GM18520 (cell line): ENCODE data around the gene SF3B2.
A peak's percentile ranks its signal among the peaks of the same experiment; 100 is the strongest.

Experiments
- ATAC-seq: cut with Tn5 transposase; IDR thresholded peaks from one replicate; pipeline ENCODE4 v1.9.1; 2021; ENCODE audit not compliant: unreplicated experiment

SF3B2 gene

DNA sequence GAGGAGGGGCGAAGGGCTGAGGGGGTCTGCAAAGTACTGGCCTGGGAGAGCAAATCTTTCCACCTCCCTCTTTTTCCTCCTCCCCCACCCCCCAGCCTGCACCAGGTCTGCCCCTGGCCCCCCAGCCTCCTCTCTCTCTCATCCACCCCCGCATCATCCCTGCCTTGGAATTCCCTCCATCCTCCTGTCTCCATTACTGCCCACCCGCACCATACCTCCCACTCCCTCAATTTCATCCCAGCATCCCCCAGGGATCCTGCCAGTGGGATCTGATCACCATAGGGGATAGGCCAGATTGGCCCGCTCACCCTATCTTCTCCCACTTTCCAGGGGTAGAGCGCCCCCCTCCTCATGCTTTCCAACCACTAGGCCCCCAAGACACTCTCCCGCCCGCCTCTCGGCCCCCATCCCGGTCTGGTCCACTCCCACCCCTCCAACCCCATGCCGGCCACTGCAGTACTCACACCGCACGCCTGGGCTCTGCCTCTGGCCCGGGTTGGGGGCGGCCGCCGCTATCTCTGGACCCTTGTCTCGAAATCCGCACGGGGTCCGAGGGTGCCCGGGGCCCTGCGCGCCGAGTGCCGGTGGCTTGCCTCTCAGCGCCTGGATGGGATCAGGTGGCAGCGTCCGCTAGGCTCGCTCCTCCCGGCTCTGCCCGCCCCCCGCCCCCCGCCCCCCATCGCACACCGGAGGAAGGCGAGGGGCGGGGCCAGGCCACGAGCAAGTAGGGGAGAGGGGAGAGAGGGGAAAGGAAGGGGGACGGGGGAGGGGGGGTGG lies 3.4 kb upstream of the SF3B2 start, which contains the start of gene GAL3ST3:
Gene GAL3ST3 (minus strand): TSS at position 615 of the 777 bp plus-strand sequence. CDS start 3,746 bp downstream, outside the sequence.
- no peak for ATAC-seq

DNA sequence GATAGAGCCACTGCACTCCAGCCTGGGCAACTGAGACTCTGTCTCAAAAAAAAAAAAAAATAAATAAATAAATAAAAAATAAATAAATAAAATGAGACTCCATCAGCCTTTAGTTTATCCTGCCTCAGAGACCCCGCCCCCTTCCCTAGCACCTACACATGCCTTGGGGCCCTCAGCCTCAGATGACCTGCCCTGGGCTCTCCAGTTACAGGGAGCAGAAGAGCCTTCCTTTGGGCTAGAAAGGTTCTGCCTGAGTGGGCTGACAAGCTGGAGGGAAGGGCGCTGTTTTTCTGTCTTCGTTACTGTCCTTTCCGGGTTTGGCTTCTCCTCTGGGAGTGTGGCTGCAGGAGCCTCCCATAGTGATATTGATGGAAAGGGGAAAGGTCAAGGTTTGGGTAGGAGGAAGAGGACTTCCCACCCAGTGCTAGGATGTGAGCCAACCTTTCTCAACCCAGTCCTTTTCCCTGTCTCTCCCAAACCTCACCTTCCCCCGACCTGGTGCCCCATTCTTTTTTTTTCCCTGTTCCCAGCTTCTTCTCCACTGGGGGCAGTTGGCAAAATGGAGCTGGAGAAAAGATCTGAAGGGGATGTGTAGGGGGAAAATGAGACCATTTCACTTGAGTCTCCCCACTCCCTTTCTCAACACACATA lies 1.5 kb upstream of the SF3B2 start:
- ATAC-seq, result no peak

DNA sequence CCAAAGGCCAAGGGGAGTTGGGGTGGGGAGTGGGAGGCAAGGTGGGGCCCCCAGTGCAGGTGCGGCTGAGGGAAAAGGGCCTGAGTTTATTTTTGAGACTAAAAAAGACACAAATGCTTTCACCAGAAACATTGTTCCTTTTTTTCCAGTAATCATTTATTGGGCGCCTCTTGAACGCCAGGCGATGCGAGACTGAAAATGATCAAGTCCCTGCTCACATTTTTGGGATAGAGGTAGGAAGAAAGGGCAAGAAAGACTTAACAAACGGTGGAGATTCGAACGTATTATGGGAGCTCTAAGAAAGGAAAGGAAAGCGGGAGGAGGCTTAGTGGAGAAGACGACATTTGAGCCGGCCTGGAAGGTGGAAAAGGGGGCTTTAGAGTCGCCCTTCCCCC lies 796 bp upstream of the SF3B2 start:
- no peak for ATAC-seq

DNA sequence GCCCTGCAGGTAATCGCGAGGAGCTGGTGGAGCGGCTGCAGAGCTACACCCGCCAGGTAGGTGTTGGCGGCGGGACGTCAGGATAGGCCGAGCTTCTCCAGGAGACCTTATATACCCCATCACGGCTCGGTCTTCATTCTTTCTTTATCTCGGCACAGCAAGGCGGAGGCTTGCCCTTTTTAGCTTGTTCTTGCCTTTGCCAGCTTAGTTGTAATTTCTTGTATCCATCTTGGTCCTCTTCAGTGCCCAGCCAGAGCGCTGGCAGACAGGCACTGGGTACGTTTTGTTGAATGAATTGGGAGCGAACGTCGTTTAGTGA lies 459 bp downstream of the SF3B2 start:
- no peak for ATAC-seq

DNA sequence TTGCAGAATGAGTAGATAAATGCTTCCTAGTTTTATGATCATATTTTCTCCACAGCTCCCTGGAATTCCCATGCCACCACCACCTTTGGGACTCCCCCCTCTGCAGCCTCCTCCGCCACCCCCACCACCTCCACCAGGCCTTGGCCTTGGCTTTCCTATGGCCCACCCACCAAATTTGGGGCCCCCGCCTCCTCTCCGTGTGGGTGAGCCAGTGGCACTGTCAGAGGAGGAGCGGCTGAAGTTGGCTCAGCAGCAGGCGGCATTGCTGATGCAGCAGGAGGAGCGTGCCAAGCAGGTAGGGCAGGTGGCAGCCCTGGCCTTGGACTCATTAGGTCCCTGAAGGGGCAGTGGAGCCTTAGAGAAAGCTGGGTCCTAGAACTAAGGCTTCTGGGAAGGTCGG lies 2.9 kb downstream of the SF3B2 start:
- no peak for ATAC-seq

DNA sequence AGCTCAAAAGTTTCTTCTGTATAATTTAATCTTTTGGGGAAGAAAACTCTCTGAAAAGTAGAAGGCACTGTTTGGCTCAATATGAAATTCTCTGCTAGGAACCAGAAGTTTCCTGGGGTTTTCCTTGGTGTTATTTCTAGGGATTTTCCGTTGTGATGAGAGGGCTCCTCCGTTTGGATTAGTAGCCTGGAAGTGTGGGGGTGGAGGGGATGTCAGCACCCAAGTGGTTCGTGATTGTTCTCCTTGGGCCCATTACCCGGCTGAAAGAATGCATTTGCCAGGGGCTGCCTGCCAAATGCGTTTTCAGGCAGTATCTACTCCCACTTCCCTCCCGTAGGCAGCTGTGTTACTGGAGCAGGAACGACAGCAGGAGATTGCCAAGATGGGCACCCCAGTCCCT lies 4.3 kb downstream of the SF3B2 start:
- ATAC-seq, result no peak

DNA sequence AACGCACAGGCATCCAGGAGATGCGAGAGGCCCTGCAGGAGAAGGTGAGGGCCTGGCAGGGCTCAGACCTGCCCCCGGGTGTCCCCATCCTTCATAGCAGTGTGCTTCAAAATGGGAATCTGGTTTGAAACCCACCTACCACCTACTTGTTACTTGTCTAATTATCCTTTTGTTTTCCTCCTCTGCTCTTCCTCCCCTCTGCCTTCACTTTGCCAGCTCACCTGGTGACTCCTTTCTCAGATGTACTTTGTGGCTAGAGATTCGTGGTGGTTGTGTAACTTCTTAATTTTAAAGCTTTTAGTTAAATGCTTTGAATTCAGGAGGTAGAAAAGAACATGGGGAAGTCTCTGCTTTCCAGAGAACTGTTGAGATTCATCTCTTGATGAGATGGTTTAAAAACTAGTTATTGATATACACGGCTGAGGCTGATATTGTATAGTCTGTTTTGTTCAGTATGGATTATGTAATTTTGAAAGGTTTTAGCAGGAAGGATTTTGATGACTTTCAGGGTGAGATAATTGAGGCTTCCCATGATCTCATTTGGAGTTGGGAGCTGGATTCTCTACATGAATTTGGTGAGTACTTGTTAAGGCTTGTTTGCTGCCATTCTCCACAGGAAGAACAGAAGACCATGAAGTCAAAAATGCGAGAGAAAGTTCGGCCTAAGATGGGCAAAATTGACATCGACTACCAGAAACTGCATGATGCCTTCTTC lies 8.0 kb downstream of the SF3B2 start:
- no peak for ATAC-seq

DNA sequence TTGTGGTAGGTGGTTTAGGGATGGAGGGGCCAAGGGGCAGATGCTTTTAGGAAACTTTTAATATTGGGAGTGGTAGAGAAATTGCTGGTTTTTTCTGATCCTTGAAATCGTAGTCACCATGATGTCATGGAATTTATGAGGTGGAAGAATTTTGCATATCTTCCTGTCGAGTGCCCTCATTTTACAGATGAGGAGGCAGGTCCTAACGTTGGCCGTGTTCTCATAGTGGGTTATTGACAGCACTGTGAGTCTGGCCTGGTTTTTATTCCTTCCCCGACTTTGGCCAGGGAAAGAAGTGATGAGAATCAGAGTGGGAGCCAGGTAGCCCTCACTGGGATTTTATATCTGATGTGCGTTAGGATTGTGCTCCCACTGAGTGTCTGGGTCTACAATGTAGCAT lies 9.1 kb downstream of the SF3B2 start:
- no peak for ATAC-seq

DNA sequence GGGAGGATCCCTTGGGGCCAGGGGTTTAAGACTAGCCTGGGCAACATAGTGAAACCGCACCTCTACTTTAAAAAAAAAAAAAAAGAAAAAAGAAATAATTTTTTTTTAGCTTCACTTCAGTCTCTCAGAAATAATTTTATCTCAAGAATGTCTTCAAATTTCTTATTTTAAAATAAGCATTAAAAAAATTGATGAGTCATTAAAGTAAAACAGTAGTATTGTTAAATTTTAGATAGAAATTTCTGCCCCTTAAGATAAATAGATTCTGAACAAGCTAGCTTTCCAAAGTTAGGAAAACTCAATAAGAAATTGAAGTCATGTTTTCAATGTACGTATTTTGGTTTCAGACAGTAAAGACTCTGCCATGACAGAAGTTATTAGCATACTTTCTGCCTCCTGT lies 10.2 kb downstream of the SF3B2 start:
- no peak for ATAC-seq

DNA sequence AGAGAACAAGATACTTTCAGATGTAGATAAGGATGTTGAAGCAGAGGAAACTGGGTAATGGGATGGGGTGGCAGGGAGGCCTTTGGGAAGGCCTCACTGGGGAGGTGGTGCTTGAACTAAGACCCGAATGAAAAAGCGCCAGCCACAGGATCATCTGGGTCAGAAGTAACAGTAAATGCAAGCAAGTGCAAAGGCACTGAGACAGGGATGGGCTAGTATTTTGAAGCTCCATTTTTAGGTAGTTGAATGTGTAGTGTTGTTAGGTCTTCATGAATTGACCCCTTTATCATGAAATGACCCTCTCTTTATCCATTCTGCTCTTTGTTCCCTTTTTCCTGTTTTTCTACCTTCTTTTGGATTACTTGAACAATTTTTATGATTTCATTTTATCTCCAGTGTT lies 11.7 kb downstream of the SF3B2 start:
- no peak for ATAC-seq

DNA sequence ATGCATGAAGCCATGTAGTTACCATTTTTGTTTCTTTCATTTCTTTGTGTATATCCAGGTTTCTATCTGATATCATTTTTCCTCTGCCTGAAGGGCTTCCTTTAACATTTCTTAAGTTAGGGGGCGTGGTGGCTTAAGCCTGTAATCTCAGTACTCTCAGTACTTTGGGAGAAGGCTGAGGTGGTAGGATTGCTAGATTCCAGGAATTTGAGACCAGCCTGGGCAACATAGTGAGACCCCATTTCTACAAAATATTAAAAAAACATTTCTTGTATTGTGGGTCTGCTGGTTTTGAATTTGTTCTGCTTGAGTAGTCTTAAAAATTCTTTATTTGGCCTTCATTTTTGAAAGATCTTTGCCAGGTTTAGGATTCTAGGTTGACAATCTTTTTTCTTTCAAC lies 12.4 kb downstream of the SF3B2 start:
- no peak for ATAC-seq

DNA sequence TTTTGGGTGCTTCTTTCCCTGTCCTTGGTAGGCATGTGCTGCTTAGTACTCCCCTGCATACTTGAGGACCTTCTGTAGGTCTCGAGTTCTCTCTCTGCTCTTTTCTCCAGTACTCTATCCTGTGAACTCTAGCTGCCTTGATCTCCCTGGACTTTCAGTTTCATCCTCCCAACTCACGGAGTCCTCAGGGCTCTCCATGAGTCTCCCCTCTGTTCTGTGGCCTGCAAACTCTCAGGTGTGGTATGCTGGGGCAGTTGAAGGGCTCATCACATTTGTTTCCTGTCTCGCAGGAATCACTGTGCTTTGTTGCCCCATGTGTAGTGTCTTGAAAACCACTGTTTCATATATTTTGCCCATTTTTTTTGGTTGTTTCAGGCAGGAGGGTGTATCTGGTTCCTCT lies 14.6 kb downstream of the SF3B2 start:
- ATAC-seq, result no peak

DNA sequence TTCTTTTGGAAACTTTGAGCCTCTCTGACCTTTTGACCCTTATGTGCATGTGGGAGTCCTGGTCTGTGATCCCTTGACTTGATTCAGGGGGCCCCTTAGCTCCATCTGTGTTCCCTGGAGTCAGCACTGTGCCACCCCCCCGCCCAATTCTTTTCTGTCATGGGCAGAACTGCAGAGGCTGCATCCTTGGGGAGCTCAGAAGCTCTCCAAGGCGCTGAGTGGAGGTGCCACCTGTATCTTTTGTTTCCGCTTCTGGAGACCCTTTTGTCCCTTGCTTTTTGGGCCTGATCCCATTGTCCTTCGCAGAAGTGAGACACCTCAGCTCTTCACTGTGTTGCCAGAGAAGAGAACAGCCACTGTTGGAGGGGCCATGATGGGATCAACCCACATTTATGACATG lies 15.5 kb downstream of the SF3B2 start:
- no peak for ATAC-seq

DNA sequence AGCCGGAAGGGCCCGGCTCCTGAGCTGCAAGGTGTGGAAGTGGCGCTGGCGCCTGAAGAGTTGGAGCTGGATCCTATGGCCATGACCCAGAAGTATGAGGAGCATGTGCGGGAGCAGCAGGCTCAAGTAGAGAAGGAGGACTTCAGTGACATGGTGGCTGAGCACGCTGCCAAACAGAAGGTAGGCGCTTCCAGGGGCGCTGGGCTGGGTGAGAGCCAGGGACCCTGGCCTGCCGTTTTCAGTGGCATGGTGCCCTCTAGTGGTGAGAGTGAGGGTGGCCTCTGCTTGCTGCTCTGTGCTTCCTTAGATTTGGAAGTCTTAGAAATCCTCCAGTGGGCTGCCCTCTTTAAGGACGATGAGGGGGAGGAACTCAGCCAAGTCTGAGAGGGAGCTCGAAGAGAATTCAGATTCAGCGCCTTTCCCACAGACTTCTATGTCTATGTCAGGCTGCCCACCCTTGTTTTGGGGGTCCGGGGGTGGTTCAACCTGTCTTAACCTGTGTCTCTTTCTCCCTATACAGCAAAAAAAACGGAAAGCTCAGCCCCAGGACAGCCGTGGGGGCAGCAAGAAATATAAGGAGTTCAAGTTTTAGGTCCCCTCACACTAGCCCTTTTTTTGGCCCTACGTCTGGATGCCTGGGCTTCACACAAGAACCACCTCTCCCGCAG lies 16.1 kb downstream of the SF3B2 start:
- ATAC-seq, result no peak

DNA sequence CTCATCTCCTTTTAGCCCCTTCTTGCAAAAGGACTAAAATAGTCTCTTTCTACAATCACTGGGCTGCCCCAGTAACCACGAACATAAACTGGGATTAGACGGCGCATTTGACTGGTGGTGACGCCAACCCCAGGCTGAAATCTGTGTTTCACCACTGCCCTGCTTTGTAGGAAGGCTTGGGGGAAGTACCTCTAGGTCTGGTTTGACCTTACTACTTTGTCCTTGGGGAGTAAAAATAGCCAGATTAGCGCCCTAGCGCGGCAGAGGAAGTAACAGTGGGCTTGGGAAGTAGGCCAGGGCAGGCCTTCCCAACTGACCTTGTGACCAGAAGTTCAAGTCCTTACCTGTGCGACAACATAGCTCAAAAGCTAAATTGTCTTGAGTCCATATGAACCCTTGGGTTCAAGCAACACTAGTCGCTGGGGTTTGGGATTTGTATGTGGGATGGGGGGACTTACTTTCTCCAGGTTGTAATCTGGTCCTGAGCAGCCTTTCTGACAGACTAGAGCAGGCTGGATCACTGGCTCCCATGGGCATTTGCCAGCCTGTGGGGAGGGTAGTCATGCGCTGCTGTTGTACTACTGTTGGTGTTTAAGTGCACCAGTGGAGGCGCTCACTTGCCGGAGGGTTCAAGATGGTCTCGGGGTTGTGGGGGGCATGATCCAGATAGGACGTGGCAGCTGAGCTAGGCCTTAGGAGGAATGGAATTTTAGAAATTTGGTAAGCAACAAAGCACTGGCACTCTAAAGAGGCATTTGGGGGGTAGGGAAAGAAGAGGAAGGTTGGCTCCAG lies 17.0 kb downstream of the SF3B2 start:
- ATAC-seq, result no peak

DNA sequence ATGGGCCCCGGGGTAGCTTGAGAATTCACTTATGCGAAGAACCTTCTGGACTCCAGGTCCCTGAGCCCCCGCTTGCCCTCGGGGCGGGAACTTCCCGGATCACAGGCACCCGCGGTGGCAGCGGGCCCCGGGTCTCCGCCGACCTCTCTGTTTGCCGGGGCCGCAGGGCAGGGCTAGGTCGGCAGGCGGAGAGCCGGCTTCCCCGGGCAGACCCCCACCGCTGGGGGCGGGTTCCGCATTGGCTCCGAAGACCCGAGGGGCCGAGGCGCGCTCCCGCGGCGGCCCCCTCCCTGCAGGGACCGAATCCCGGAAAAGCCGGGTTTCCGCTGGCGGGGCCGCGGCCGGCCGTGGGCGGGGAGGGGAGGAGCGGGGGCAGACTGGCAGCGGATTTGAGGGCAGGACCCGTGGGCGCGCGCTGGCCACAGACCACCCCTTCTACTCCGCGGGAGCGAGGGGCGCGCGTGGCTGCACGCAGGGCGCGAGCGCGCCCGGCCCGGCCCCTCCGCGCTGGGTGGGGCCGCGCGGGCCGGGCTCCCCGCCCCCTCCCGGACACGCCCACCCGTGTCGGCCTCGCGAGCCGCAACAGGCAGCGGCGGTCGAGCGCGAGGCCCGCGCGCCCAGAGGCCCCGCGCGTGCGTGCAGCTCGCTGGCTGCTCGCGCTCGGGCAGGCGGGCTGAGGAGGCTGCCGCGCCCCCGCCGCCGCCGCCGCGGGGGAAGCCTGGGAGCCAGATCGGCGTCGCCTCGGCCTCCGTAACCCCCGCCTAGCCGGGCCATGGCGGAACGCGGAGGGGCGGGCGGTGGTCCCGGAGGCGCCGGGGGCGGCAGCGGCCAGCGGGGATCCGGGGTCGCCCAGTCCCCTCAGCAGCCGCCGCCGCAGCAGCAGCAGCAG lies 17.8 kb downstream of the SF3B2 start, which contains the start of gene PACS1:
Gene PACS1 (plus strand): TSS at position 558 of the 889 bp plus-strand sequence. CDS start 215 bp downstream, at position 773.
- ATAC-seq, result peak; percentile 34

DNA sequence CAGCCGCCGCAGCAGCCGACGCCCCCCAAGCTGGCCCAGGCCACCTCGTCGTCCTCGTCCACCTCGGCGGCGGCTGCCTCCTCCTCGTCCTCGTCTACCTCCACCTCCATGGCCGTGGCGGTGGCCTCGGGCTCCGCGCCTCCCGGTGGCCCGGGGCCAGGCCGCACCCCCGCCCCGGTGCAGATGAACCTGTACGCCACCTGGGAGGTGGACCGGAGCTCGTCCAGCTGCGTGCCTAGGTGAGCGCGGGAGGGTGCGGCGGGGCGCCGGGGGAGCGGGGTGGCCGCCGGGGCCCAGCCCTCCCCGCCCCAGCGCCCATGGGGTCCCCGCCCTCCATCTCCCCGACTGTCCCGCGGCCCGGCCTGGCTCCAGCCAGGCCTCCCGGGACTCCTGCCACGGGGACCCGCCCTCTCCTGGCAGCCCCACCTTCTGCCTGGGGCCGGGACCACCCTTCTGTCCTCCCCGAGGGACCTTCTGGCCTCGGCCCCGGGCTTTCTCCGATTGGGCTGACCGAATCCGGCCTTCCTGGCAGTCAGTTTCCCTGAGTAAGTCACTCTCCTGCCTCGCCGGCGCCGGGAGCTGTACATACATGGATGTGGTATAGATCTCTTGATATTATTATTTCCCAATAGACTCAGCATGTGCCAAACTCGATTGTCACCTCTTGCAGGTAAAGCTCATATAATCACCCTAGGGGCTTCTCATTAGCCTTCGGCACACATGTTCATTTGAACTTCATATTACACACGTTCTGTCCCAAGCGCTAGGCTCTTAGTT lies 18.6 kb downstream of the SF3B2 start:
- peak; percentile 9 for ATAC-seq

DNA sequence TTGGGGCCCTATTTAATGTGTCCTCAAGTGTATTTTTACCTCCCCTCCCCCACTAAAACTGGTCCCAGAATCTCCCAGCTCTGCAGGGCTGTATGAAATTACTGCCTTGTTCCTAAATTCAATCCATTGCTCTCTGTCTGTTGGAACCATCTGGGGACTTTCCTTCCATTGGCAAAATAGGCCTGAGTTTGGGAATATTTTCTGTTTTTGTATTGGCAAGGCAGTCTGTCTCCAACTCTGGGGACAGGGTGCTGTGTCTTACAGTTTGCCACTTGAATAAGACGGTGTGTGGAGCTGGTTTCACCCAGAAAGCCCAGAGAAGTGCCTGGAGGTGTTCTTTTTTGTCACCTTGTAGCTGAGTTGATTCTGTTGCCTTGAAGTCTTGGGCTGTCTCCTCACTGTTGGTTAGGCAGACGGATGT lies 19.2 kb downstream of the SF3B2 start:
- no peak for ATAC-seq

DNA sequence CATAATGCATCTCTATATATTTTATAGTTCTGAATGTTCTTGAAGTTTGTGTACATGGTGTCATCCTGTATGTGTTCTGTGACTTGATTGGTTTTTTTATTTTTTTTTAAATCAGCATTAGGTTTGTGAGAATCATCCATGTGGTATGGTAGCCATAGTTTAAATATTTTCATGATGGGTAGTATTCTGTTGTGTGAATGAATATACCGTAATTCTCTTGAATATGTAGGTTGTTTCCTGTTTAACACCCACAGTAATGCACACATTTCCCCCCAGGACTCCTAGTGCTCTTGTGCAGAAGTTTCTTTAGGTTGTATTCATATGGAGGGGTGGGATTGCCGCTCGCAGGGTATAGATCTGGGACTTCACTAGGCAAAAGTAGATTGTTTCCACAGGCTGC lies 19.9 kb downstream of the SF3B2 start:
- ATAC-seq, result no peak
